Nephron progenitor cell (in vitro differentiated cells): Measurements from ENCODE around the gene GPC5.
A peak's percentile ranks its signal among the peaks of the same experiment; 100 is the strongest.

Experiments
- DNase-seq: peaks from one replicate; pipeline ENCODE4 v3.0.0; 2021
- H3K27ac Mint-ChIP-seq: 2 replicates; pipeline ENCODE4 v1.8.0; 2021; ENCODE audit warnings: mild to moderate bottlenecking, moderate library complexity, mixed read lengths
- H3K27me3 Mint-ChIP-seq: 2 replicates; pipeline ENCODE4 v1.8.0; 2021; ENCODE audit warnings: mild to moderate bottlenecking, low read depth, mixed read lengths; ENCODE audit not compliant: poor library complexity
- H3K36me3 Mint-ChIP-seq: 2 replicates; pipeline ENCODE4 v1.8.0; 2021; ENCODE audit warnings: low read depth, mixed read lengths
- H3K4me1 Mint-ChIP-seq: 2 replicates; pipeline ENCODE4 v1.8.0; 2021; ENCODE audit warnings: mixed read lengths
- H3K4me3 Mint-ChIP-seq: 2 replicates; pipeline ENCODE4 v1.8.0; 2021; ENCODE audit warnings: mild to moderate bottlenecking, moderate library complexity, mixed read lengths
- H3K9me3 Mint-ChIP-seq: 2 replicates; pipeline ENCODE4 v1.8.0; 2021; ENCODE audit warnings: mild to moderate bottlenecking, moderate library complexity, mixed read lengths
- TF ChIP-seq, protein P1 (sequence below): fragments of 200-600 bp; sonication (generic); IDR thresholded peaks from 2 replicates; pipeline ENCODE4 v1.5.0; 2021; ENCODE audit warnings: antibody characterized with exemption

Gene GPC5

DNA sequence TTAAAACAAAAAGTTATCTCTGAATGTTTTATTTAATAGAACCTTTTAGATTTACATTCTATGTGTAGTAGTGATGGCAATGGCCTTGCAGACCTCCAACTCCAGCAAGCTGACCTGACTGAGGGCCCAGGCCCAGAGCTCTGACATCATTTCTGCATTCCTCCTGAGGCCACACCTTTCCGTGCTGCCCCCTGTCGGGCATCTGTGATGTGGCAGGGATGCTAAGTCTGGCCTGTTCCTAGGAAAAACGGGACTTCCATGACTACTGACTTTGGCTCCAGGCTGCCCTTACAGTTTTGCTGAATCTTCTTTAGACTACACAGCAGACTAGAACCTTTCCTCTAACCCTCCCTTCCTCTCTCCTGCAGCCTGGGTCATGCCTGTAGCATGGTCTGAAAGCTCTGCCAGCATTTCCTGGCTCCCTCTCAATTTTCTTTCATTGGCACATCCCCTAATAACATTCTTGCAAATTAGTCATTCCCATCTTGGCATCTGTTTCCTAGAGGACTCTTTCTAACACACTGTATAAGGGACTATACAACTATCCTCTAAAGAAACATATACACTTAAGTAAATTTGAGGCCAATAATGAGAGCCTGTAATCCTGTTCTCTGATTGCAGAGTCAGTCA lies 249.1 kb downstream of the GPC5 start:
- TF ChIP-seq, protein P1, sequence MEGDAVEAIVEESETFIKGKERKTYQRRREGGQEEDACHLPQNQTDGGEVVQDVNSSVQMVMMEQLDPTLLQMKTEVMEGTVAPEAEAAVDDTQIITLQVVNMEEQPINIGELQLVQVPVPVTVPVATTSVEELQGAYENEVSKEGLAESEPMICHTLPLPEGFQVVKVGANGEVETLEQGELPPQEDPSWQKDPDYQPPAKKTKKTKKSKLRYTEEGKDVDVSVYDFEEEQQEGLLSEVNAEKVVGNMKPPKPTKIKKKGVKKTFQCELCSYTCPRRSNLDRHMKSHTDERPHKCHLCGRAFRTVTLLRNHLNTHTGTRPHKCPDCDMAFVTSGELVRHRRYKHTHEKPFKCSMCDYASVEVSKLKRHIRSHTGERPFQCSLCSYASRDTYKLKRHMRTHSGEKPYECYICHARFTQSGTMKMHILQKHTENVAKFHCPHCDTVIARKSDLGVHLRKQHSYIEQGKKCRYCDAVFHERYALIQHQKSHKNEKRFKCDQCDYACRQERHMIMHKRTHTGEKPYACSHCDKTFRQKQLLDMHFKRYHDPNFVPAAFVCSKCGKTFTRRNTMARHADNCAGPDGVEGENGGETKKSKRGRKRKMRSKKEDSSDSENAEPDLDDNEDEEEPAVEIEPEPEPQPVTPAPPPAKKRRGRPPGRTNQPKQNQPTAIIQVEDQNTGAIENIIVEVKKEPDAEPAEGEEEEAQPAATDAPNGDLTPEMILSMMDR: peak; percentile 48
- H3K36me3 Mint-ChIP-seq: no peaks in the 10 kb centered on the region
- DNase-seq: peak; percentile 49
- H3K9me3 Mint-ChIP-seq: no peaks in the 10 kb centered on the region
- H3K4me3 Mint-ChIP-seq: no peak overlapping the region
- H3K27ac Mint-ChIP-seq: no peak overlapping the region
- H3K27me3 Mint-ChIP-seq: no peaks in the 10 kb centered on the region
- no peaks in the 10 kb centered on the region for H3K4me1 Mint-ChIP-seq

DNA sequence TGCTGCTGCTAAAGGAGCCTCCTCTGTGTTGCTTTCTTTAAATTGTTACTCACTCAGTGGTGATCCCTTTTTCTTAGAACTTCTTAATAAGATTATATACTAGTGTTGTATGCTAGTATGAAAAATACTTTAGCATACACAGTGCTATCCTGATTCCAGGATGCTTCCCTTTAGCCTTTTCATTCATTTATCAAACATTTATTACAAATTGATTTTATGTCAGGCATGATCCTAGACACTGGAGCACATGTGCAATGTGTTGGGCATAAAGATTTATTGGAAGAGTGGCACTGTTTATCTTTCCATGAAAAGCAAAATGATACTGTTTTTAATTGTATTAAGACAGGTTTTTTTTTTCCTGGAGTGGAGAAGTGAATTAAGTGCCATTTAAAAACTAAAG lies 249.6 kb downstream of the GPC5 start:
- TF ChIP-seq, protein P1: no peak

DNA sequence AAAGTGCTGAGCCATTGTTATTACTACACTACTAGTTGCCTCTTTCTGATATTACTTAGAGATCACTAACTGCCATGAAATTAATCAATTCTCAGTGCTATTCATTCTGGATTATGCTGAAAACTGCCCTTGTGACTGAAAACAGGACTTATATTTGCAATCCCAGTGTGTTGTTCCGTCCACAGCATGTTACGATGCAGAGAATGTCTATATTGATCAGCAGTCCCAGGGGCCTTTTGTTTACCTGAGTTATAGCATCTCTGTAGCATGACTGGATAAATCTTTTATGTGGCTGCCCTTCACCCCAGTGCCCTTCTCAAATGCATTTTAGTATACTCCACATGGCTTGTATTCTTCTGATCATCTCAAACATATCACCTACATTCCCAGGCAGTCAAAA lies 251.0 kb downstream of the GPC5 start:
- DNase-seq: no peak
- Mint-ChIP-seq H3K4me1 (no peaks in the 10 kb centered on the region), H3K27ac (no peak overlapping the region), H3K4me3 (no peak overlapping the region), H3K27me3 (no peaks in the 10 kb centered on the region), H3K36me3 (no peaks in the 10 kb centered on the region), H3K9me3 (no peaks in the 10 kb centered on the region)
- TF ChIP-seq, protein P1: no peak

More for the DNA sequence above, 249.6 kb downstream of the GPC5 start:
- Mint-ChIP-seq H3K36me3 (no peaks in the 10 kb centered on the region), H3K9me3 (no peaks in the 10 kb centered on the region), H3K4me3 (no peak overlapping the region), H3K27me3 (no peaks in the 10 kb centered on the region), H3K4me1 (no peaks in the 10 kb centered on the region), H3K27ac (no peak overlapping the region)
- DNase-seq: no peak

DNA sequence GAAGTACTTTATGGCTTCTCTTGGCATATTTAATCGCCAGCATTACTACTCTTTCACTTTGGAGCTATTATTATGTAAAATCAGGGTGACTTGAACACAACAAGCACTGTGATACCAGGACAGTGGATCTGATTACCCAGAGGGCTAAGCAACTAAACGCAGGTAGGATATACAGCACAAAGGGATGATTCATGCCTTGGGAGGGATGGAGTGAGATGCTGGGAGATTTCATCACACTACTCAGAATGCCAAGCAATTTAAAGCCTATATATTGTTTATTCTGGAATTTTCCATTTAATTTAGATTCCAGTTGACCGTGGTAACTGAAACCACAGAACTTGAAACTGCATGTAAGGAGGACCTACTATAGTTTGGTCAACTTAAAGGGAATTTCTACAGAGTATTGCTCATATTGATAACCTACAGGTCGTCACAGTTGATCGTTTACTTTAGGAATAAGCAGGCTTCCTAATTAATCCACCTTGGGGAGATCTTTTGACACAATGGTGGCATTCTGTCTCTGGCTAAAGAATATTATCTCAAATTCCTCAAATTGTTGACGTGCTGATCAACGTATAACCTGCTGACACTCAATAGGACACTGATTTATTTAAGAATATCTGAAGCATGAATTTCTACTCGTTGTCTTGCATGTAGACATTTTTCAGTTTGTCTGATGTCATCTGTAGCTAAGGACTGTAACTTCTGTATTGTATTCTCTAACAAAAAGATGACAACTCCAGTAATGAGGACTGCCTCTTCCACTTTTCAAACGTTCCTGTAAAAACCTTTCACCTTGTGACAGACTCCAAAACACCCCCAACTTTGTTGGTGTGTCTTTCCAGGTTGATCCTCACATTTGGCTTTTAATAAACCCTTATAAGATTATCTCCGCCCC lies 254.2 kb downstream of the GPC5 start:
- Mint-ChIP-seq H3K36me3 (no peaks in the 10 kb centered on the region), H3K4me1 (no peaks in the 10 kb centered on the region), H3K4me3 (no peak overlapping the region), H3K27ac (no peak overlapping the region), H3K9me3 (no peaks in the 10 kb centered on the region), H3K27me3 (no peaks in the 10 kb centered on the region)
- TF ChIP-seq, protein P1: no peak
- DNase-seq: no peak

DNA sequence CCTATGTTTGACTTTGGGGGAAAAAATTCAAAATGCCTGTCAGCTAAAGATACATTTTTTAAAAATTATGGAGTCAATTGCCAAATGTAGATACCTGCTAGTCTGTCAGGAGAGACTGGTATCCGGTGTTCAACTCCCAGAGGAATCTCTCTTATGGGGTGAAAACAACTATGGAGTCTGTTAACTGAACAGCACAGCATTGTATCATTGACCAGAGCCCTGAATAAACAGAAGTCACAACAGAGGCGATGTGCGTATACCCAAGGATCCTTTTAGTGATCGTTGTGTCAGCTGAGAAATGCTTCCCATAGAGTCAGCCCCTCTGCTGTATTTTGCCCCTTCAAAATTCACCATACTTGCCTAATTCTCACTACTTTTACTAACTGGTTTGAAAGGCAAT lies 257.3 kb downstream of the GPC5 start:
- peaks cover 2% of the 10 kb centered on the region for H3K27me3 Mint-ChIP-seq
- H3K4me1 Mint-ChIP-seq: no peaks in the 10 kb centered on the region
- H3K9me3 Mint-ChIP-seq: no peaks in the 10 kb centered on the region
- H3K36me3 Mint-ChIP-seq: no peaks in the 10 kb centered on the region
- H3K27ac Mint-ChIP-seq: no peak overlapping the region
- TF ChIP-seq, protein P1: no peak
- DNase-seq: no peak
- no peak overlapping the region for H3K4me3 Mint-ChIP-seq
